Osteoblast (primary cell): ENCODE results near the gene PLCB4. TPM values are rescaled to one million over a fixed set of nuclear protein-coding genes. Genes with fewer than 3 reads are reported as not detected.

Source experiments
- DNase-seq: peaks from one replicate; pipeline ENCODE4 v3.0.0; 2011; ENCODE audit warnings: low spot score, mixed read lengths; ENCODE audit not compliant: insufficient read length; ENCODE audit errors: missing footprints
- H2AFZ ChIP-seq: 2 replicates; pipeline ENCODE4 v1.6.0; 2011; ENCODE audit warnings: mild to moderate bottlenecking, low read length
- H3K27ac ChIP-seq: 2 replicates; pipeline ENCODE4 v1.5.1; 2011; ENCODE audit warnings: mild to moderate bottlenecking, low read depth, low read length, moderate library complexity
- H3K27me3 ChIP-seq: 2 replicates; pipeline ENCODE4 v1.6.0; 2012; ENCODE audit warnings: mild to moderate bottlenecking, control low read depth, inconsistent platforms, low read length, moderate library complexity; ENCODE audit not compliant: insufficient read depth
- H3K36me3 ChIP-seq: 2 replicates; pipeline ENCODE4 v1.5.1; 2011; ENCODE audit warnings: mild to moderate bottlenecking, low read length, control low read depth, moderate library complexity; ENCODE audit not compliant: insufficient read depth
- H3K4me1 ChIP-seq: 2 replicates; pipeline ENCODE4 v1.5.1; 2011; ENCODE audit warnings: mild to moderate bottlenecking, low read length, control low read depth, moderate library complexity; ENCODE audit not compliant: insufficient read depth
- H3K4me2 ChIP-seq: 2 replicates; pipeline ENCODE4 v1.6.0; 2011; ENCODE audit warnings: mild to moderate bottlenecking, low read length; ENCODE audit not compliant: insufficient read depth
- H3K4me3 ChIP-seq: fragments of 200-600 bp; sonication (generic); 3 replicates; pipeline ENCODE4 v1.5.1; 2012; ENCODE audit warnings: mild to moderate bottlenecking, low read length, inconsistent platforms; ENCODE audit not compliant: insufficient read depth
- H3K79me2 ChIP-seq: 2 replicates; pipeline ENCODE4 v1.6.0; 2012; ENCODE audit warnings: mild to moderate bottlenecking, low read length, control low read depth, inconsistent platforms; ENCODE audit not compliant: insufficient read depth
- H3K9me3 ChIP-seq: 2 replicates; pipeline ENCODE4 v1.5.1; 2011; ENCODE audit warnings: low read depth, low read length, control low read depth
- H4K20me1 ChIP-seq: 2 replicates; pipeline ENCODE4 v1.6.0; 2012; ENCODE audit warnings: mild to moderate bottlenecking, low read length, control low read depth; ENCODE audit not compliant: insufficient read depth
- total RNA-seq: library from RNA; depleted of rRNA; stranded (reverse); fragments of >200 nt; gene quantifications from 2 replicates; pipeline ENCODE4 v1.2.3, GENCODE V29; 2012
- TF ChIP-seq, protein P1 (sequence below): IDR thresholded peaks from 2 replicates; pipeline ENCODE4 v1.5.1; 2011; ENCODE audit warnings: mild to moderate bottlenecking, low read depth, low read length, moderate library complexity; ENCODE audit errors: extremely low read depth

The PLCB4 gene
- total RNA-seq, 1 donor: 13.0 TPM

DNA sequence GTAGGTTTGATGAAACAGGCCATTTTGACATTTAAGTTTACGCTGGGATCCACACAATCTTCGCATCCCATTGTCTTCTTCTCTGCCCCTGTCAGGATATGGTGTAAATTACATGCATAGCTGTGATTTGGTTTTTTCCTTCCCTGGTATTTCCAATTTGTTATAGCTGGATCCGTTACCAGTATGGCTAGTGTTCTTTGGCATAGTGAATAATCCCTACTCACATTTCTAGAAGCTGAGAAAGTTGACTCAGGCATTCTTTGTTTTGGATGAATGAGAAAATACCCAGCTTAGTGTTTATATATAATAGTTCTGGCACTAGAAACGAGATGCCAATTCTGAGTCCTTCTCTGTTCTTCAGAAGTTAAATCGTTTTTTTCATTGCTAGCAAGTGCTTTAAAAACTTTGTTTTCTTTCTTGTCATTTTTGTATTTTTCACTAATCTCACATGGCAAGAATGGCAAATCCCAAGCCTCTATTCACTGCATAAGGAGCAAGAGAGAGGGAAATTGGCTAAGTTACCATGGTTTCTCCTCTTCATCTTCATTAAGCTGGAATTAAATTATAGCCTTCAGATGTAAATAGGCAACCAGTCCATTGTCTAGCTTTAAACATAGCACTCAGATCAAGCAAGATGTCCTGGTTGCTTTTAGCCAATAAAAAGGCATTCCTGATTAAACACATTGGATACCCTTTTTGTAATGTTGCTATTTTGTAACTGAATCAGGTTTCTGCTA lies 353.6 kb downstream of the PLCB4 start:
- H3K4me2 ChIP-seq: peak overlapping the region; percentile 20
- no peaks in the 10 kb centered on the region for H4K20me1 ChIP-seq
- TF ChIP-seq, protein P1, sequence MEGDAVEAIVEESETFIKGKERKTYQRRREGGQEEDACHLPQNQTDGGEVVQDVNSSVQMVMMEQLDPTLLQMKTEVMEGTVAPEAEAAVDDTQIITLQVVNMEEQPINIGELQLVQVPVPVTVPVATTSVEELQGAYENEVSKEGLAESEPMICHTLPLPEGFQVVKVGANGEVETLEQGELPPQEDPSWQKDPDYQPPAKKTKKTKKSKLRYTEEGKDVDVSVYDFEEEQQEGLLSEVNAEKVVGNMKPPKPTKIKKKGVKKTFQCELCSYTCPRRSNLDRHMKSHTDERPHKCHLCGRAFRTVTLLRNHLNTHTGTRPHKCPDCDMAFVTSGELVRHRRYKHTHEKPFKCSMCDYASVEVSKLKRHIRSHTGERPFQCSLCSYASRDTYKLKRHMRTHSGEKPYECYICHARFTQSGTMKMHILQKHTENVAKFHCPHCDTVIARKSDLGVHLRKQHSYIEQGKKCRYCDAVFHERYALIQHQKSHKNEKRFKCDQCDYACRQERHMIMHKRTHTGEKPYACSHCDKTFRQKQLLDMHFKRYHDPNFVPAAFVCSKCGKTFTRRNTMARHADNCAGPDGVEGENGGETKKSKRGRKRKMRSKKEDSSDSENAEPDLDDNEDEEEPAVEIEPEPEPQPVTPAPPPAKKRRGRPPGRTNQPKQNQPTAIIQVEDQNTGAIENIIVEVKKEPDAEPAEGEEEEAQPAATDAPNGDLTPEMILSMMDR: no peak
- no peak overlapping the region for H2AFZ ChIP-seq
- peak; percentile 68 for DNase-seq
- H3K9me3 ChIP-seq: no peaks in the 10 kb centered on the region
- H3K27me3 ChIP-seq: no peaks in the 10 kb centered on the region
- no peaks in the 10 kb centered on the region for H3K79me2 ChIP-seq
- peaks cover 26% of the 10 kb centered on the region for H3K36me3 ChIP-seq
- no peak overlapping the region for H3K4me3 ChIP-seq
- H3K27ac ChIP-seq: no peak overlapping the region
- peaks cover 14% of the 10 kb centered on the region for H3K4me1 ChIP-seq

DNA sequence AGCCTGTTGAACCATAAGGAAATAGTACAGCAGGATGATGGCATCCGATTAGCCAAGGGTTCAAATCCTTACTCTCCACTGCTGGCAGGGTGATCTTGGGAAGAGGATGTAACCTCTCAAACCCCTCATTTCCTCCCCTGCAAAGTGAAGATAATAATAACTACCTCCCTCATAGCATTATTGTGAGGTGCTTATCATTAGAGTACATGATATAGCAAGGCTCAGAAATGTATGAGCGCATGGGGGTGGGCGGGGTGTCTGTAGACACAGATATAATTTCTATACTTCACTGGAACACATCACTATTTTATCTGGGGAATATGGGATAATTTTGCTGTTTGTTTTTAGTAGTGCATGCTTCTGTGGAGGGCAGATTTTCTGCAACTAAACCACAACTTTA lies 355.7 kb downstream of the PLCB4 start:
- Histone ChIP-seq H4K20me1 (no peaks in the 10 kb centered on the region), H3K9me3 (no peaks in the 10 kb centered on the region), H2AFZ (no peak overlapping the region), H3K27ac (no peak overlapping the region), H3K79me2 (no peaks in the 10 kb centered on the region), H3K27me3 (no peaks in the 10 kb centered on the region), H3K4me3 (no peak overlapping the region), H3K4me1 (peaks cover 14% of the 10 kb centered on the region), H3K4me2 (no peak overlapping the region), H3K36me3 (peaks cover 26% of the 10 kb centered on the region)
- TF ChIP-seq, protein P1: no peak
- no peak for DNase-seq

DNA sequence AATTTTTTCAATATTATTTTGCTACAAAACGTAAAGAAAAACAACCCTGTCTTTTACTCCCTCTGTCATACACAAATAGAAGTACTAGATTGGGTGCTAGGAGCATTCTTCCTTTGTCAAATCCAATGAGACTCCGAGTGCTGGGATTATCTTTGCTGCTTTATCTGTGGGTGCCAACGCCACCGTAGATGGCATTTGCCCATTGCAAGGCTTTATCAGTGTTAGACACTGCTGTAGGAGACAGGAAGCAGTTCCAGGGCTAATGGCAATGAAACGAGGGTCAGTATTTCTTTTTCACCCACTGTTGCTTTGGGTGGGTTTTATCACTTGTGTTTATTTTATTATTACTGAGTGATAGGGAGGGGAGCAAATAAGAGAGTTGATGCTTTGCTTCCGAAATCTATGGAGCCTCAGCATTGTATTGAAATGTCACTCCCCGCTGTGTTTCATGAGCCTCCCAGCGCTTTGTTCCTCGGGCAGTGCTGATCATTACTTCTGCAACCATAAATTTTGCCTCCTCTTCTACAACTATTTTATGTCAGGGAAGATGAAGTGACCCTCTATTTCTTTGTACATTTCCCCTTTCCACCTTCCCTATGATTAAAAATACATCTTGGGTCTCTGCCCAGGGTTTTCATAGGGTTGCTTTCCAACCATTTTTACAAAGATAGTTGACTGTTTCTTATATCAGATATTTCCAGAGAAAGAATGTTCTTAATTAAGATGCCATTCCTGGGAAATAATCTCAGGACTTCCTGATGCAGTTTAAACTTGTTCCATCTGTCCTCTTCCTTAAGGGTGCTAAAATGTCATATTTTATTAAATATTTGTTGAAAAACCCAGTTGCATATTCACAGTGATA lies 358.8 kb downstream of the PLCB4 start:
- Histone ChIP-seq H3K79me2 (no peaks in the 10 kb centered on the region), H3K4me1 (peaks cover 3% of the 10 kb centered on the region), H3K9me3 (no peaks in the 10 kb centered on the region), H3K36me3 (peaks cover 17% of the 10 kb centered on the region), H3K4me3 (no peak overlapping the region), H3K27me3 (no peaks in the 10 kb centered on the region), H2AFZ (no peak overlapping the region), H4K20me1 (no peaks in the 10 kb centered on the region), H3K4me2 (no peak overlapping the region), H3K27ac (no peak overlapping the region)
- no peak for DNase-seq
- TF ChIP-seq, protein P1: no peak

DNA sequence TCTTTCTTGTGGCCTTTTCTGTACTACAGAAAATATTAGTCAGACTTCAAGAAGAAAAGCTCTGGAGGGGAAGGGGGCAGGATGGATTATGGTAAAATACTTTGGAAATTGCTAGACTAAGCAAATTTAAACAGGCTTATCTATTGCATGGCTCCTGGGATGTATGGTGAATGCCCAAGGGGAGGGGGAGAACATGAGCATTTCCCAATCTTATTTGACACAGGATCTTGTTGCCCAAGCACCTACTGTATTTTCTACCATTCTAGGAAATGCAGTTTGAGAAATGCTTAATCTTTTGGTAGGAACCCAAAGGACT lies 359.4 kb downstream of the PLCB4 start:
- Histone ChIP-seq H4K20me1 (no peaks in the 10 kb centered on the region), H3K27ac (no peak overlapping the region), H2AFZ (no peak overlapping the region), H3K27me3 (no peaks in the 10 kb centered on the region), H3K4me3 (no peak overlapping the region), H3K36me3 (peaks cover 23% of the 10 kb centered on the region), H3K4me1 (no peaks in the 10 kb centered on the region), H3K9me3 (no peaks in the 10 kb centered on the region), H3K79me2 (no peaks in the 10 kb centered on the region), H3K4me2 (no peak overlapping the region)
- DNase-seq: no peak
- TF ChIP-seq, protein P1: no peak
